Measurements from ENCODE around the gene CD82.

CD82 gene

GRCh38 chr11:44575288-44575672, 9.8 kb downstream of the CD82 start:
- DNase-seq (ENCODE audit: low read depth) = peak; percentile 44
- no peak for TF ChIP-seq CTCF (IDR thresholded peaks at IDR 0.05; ENCODE audit: control insufficient read depth, insufficient read depth, low read depth, low read length, missing control alignments)
- no peak overlapping the region for H3K4me3 ChIP-seq (ENCODE audit: control insufficient read depth, low read depth, low read length)

- H3K4me3 ChIP-seq (ENCODE audit: control insufficient read depth, low read depth, low read length) = no peak overlapping the region
- DNase-seq (ENCODE audit: low read depth) = no peak
- TF ChIP-seq CTCF (IDR thresholded peaks at IDR 0.05; ENCODE audit: control insufficient read depth, insufficient read depth, low read depth, low read length, missing control alignments) = no peak
Observed at GRCh38 chr11:44575962-44576361, 10.5 kb downstream of the CD82 start.

GRCh38 chr11:44576656-44577055, 11.2 kb downstream of the CD82 start:
- H3K4me3 ChIP-seq (ENCODE audit: control insufficient read depth, low read depth, low read length) = no peak overlapping the region
- no peak for DNase-seq (ENCODE audit: low read depth)
- TF ChIP-seq CTCF (IDR thresholded peaks at IDR 0.05; ENCODE audit: control insufficient read depth, insufficient read depth, low read depth, low read length, missing control alignments) = no peak

GRCh38 chr11:44577231-44577830, 11.9 kb downstream of the CD82 start:
- TF ChIP-seq CTCF (IDR thresholded peaks at IDR 0.05; ENCODE audit: control insufficient read depth, insufficient read depth, low read depth, low read length, missing control alignments) = no peak
- DNase-seq (ENCODE audit: low read depth) = no peak
- no peak overlapping the region for H3K4me3 ChIP-seq (ENCODE audit: control insufficient read depth, low read depth, low read length)

- TF ChIP-seq CTCF (IDR thresholded peaks at IDR 0.05; ENCODE audit: control insufficient read depth, insufficient read depth, low read depth, low read length, missing control alignments) = no peak
- no peak overlapping the region for H3K4me3 ChIP-seq (ENCODE audit: control insufficient read depth, low read depth, low read length)
- DNase-seq (ENCODE audit: low read depth) = no peak
Observed at GRCh38 chr11:44578279-44578678, 12.8 kb downstream of the CD82 start.

GRCh38 chr11:44579302-44579761, 13.9 kb downstream of the CD82 start:
- no peak for TF ChIP-seq CTCF (IDR thresholded peaks at IDR 0.05; ENCODE audit: control insufficient read depth, insufficient read depth, low read depth, low read length, missing control alignments)
- no peak overlapping the region for H3K4me3 ChIP-seq (ENCODE audit: control insufficient read depth, low read depth, low read length)
- no peak for DNase-seq (ENCODE audit: low read depth)
